Medulla oblongata (tissue), 1 donor: Measurements from ENCODE around the gene AJAP1.
"Not testable (repeated sequence)": the region's sequence is repeated elsewhere in the genome, so short reads cannot be mapped to it uniquely, and the experiment has no call there.

ENCODE experiments used
- DNase-seq: peaks from one replicate; pipeline ENCODE4 v3.0.0-alpha.2; 2015; ENCODE audit errors: extremely low spot score

AJAP1 gene

DNA sequence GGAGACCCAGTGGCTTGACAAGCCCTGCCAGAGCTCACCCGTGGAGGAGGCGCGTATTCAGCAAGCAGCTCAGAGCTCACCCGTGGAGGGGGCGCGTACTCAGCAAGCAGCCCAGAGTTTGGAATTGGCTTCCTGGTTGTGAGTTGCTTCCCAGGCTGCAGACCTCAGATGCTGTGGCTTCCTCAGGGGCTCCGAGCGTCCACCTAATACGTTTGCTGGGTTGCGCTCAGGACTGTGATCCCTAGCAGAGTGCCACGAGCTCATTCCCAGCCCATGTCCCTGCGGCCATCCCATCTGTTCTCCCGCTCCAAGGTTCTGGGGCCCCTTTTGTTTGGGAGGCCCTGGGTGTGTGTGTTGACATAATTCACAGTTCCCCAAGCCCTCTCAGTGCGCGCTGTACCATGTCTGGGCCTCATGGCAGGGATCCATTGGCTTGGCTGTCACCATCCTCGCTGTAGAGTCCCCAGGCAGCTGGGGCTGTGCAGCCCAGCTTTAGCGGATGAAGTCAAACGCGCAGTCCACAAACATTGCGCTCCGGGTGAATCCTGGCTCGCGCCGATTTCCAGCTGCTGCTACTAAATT, 3.6 kb downstream of the AJAP1 start:
- peak; percentile 60 for DNase-seq

DNA sequence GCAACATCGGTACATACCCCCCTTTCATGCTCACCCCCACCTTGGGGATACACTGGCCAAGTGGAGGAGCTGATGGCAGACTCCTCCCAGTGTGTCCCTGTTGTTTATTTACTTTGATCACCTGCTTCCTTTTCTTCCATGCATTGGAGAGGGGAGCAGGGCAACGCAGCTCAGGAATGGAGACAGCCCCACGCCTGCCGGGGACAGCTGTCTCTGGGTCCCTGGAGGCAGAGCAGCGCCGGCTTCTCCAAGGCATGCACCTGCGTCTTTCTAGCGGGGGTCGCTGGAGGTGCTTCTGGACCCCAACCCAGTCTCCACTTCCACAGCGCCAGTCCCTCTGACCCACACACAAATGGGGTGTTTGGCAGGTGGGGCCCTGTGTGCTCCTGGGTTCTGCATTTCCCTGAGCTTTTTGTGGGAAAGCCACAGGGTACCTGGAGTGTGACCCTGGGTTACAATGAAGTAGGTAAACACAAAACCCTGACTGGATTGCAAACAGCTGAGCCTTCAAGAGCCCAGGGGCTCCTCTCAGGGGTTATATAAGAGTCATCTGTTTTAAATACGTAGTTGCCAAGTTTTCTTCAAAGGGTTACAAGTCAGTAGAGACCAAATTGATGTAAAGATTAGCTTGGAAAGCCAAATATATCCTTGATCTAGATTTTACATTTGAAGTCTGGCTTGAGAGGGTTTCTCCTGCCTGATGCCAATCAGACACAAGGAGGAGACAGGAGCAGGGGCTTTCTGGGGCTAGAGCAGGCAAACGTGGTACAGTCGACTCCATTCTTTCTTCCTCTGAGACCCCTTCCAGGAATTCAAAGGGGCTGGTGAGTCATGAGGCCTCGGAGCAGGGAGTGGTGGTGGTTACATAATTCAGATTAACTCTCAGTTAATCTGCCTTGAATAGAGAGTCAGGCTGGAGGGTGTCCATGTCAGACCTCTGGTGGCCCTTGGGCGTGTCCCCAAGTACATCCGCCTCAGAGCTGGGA, 4.5 kb downstream of the AJAP1 start:
- no peak for DNase-seq

DNA sequence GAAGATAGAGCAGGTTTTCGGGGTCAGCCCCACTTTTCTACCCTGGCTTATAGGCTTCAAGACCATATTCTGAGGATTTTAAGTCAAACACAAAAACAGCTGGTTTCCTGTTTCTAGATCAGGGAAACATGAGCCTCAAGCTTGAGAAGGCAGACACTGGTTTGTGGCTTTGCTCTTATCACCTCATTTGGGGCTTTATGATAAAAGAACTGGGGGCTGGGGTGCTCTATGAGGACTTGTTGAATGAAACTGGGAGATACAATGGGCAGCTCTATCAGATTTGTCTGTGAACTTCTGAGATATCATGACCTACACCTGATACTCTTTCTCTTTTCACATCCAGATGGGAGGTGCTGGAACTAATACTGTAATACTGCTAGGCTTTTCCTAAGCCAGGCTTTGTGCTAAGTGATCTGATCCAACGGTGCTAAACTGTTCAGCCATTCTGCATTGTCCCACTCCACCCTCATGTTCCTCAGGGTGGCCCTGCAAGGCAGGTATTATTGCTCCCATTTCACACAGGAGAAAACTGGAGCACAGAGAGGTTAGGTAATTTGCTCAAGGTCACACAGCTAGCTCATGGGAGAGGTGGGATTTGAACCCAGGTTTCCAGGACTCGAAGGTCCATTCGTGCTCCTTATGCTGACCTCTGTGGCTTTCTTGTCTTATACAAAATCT, 6.6 kb downstream of the AJAP1 start:
- DNase-seq = no peak

DNA sequence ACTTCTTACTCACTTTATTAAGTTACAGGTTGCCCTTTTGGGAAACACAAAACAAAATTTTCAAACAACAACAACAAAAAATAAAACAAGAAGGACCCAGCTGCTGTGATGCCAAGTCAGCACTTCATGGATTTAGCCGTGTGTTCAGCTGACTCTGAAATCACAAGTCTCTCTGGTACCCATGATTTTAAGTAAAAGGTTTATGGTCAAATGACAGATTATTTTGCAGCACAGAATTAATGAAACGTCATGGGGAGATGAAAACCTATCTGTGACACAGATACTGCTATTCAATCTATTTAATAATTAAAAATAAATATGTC, 7.1 kb downstream of the AJAP1 start:
- DNase-seq = no peak

DNA sequence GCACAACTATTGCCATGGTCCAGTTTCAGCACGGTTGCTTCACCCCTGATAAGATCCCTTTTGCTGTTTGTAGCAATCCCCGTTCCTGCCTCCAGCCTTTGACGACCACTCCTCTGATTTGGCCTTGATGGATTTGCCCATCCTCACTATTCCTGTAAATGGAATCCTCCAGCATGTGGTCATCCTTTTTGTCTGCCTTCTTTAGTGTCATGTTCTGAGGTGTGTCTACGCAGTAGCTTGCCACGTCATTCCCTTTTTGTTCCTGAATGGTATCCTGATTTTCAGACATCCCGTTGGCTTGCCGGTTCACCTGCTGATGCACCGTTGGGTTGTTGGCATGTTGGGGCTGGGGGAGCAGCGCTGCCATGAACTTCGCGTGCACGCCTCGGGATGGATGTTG, 7.8 kb downstream of the AJAP1 start:
- DNase-seq = no peak

DNA sequence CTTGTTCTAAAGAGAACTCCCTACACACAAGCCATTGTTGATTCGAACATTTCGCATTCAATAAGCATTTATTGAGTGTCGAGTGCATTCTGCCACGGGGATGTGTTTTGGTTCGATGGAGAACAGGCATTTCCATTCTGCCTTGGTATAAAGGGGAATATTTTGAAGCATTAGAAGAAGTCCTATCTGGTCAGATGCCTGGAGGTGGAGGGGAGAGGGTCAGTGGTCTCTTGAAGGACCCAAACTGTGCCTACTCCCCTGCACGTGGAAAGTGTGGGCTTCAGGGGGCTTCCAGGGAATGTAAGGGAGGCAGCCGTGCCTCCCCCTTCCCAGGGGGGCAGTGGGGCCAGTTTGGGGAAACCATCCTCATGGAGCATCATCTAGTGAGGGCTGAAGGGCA, 8.3 kb downstream of the AJAP1 start:
- DNase-seq = no peak

DNA sequence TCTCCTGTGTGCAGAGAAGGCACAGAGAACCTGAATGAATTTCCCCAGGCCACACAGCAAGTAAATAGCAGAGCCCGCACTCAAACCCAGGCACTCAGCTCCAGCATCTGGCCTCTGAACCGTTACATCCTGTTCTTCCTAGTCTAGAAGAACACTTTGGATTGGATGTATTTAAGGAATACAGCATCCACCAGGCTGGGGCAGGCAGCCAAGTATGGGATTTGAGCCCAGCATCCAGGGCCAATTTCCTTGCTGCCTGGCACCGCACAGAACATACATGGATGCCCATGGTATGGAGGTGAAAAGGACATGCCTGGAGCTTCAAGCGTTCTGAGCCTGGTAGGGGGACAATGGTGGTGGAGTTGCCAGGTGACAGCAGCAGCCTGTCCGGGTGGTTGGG, 9.7 kb downstream of the AJAP1 start:
- DNase-seq = no peak

DNA sequence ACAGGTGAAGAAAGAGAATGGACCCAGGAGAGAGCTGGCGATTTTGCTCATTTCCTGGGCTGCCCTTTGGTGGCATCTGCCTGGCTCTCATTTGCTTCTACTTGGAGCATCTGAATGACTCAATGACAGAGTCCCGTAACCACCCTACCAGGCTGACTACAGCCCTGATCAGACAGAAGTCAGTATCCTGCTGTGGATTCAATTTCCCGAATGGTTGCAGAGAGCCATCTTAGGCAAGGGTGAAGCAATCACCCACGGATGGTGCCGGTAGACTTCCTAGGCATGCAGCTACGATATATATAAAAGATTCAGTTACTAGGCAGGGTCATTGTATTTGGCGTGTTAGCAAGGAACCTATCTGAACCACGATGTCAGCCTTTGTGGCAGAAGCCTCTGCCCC, 10.2 kb downstream of the AJAP1 start:
- no peak for DNase-seq

DNA sequence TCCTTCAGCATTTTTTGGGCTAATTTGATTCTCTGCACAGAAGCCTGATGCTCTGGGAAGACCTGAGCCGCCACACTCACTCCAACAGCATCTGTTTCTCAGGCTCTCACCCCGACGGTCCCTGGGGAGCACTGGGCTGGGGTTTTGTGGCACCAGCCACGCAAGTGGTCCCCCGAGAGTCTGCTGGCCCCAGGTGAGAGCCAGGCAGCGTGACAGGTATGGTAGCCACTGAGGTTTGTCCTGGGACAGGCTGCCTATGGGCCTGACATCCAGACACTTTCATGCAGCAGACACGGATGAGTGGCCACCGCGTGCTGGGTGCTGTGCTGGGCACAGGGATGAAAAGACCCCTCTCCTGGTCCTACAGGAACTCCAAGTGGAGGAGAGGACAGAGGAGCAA, 11.0 kb downstream of the AJAP1 start:
- no peak for DNase-seq

DNA sequence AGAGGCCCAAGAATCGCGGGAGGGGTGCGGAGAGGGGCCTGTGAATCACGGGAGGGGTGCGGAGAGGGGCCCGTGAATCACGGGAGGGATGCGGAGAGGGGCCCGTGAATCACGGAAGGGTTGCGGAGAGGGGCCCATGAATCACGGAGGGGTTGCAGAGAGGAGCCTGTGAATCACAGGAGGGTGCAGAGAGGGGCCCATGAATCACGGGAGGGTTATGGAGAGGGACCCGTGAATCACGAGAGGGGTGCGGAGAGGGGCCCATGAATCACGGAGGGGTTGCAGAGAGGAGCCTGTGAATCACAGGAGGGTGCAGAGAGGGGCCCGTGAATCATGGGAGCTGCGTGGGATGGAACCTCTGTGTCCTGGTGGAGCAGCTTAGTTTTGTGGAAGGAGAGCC, 12.3 kb downstream of the AJAP1 start:
- not testable (repeated sequence) for DNase-seq

DNA sequence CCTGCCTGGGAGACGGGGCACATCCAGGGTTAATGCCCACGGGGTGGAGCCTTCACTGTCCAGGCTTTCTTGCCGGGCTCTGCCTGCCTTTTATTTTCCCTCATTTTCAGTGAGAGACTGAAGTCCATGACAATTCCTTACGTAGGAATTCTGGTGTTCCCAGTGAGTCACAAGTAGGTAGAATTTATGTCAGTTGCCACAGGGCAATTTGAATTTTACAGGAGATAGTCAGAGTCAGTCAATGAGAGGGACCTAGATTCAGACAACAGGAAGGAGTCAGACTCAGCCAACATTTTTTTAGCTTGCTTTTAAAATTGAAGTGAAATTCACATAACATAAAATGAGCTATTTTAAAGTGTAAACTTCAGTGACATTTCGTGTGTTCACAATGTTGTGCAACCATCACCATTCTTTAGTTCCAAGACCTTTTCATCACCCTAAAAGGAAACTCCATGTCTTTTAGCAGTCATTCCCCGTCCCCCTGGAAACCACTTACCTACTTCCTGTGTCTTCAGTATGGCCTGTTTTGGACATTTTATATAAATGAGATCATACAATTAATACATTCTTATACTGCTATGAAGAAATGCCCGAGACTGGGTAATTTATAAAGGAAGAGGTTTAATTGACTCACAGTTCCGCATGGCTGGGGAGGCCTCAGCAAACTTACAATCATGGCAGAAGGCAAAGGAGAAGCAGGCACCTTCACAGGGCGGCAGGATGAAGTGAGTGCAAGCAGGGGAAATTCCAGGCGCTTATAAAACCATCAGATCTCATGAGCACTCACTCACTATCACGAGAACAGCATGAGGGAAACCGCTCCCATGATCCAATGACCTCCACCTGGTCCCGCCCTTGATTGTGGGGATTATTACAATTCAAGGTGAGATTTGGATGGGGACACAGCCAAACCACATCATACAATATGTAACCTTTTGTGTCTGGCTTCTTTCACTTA, 14.6 kb downstream of the AJAP1 start:
- no peak for DNase-seq

DNA sequence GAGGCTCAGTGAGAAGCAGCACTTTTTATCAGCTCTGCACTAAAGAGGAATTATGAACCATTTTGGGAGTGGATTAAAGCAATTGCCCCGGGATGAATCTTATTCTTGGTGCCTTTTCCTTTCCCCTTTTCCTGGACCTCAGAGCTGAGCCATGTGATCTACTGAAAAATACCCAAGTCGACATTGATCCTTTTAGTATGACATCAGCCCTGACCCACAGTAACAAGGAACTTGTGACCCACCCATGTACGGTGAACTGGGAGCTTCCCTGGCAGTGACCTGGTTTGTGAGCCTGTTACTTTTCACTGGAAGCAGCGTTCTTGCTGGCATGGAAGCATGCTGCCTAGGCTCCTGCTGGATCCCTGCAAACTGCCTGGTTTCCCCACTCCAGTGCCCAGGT, 15.9 kb downstream of the AJAP1 start:
- DNase-seq = no peak

DNA sequence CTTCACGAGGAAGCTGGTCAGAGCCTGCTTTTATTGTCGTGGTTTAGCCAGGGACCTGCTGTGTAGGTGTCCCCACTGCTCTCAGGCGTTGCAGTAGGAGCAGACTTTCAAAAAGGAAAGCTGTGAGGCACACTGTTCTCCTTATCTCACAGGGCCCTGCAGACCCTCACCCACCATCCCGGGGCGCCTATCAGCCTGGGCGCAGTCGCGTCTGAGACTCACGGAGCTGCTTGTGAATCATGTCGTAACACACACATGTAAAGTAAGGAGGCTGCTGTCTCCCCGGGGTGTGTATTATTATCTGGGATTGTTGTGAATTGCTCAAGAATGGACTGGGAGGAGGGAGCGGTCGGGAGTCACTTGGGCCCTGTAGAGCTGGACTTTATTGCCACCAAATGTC, 17.4 kb downstream of the AJAP1 start:
- no peak for DNase-seq

DNA sequence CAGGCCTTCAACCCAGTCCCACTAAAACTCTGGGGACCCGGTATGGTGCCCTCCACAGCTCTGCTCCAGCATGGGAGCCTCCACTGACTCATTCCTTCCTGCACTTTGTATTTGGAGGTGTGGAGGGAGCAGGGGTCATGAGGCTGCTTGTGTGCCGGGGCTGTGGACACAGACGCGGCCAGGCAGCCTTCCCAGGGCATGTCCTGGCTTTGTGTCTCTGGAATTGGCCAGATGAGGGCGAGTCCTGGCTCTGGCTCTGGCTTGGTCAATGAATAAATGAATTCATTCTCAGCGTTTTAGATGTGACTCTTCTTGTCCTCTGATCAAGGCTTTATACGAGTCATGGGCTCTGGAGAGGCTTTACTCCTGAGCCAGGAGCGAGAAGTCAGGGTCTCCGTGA, 19.1 kb downstream of the AJAP1 start:
- peak; percentile 72 for DNase-seq

DNA sequence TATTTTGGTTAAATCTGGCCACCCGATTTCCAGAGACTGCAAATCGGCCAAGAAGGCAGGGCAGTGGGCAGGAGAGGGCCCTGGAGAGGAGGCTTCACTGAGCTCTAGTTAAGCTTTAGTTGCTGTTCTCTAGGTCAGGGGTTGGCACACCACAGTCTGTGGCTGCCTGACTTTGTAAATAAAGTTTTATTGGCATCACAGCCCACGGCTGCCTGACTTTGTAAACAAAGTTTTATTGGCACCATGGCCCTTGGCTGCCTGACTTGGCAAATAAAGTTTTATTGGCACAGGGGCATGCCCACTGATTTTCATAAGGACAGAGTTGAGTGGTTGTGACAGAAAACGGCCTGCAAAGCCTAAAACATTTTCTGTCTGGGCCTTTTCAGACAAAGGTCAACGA, 19.7 kb downstream of the AJAP1 start:
- no peak for DNase-seq

DNA sequence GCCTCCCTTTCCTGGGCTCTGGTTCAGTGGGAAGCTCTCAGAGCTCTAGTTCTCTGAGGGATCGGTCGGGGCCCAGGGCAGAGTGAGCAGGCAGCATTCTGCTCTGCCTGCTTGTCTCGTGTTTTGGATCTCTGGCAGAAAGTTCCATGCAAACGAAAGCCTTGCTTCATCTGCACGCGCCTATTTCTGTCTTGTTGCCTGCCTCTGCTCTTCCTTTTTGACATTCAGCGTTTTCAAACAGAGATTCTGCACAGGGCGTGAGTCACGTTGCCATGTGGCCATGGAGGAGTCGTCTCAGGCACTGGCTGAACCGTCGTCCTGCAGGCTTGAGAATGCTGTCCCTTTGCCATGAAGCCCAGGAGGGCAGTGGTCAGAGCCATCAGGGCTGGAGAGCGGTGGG, 20.3 kb downstream of the AJAP1 start:
- DNase-seq = no peak

DNA sequence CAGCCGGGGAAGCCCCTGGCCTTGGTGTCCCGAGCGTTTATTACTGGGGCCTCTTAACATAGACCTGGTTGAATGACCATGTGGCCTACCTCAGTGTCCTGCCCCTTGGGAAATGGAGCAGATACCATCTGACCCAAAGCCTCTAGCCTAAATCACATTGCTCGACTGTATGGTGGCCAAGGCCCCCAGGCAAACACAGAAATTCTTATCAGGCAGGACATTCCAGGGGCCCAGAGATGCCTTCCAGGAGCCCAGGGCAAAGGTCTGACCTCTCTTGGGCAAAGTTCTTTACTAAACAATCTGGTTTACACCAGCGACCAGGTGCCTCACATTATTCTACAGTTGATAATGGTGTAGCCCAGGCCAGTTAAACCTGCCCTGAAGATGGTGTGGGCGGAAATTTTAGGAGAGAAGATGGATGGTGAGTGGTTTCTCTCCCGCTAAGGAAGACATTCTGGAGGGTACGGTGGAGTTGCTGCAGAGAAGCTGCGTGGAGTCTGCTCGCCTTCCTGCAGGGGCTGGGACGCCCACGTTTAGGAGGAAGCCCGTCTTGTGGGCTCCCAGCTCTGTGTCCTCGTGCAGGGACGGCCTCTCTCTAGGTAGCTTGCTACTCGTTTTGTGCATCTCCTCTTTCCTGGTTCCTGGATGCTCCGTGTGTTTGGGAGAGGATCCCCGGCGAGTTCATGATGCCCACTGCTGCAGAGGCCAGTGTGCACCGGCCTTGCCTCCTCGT, 21.2 kb downstream of the AJAP1 start:
- no peak for DNase-seq

DNA sequence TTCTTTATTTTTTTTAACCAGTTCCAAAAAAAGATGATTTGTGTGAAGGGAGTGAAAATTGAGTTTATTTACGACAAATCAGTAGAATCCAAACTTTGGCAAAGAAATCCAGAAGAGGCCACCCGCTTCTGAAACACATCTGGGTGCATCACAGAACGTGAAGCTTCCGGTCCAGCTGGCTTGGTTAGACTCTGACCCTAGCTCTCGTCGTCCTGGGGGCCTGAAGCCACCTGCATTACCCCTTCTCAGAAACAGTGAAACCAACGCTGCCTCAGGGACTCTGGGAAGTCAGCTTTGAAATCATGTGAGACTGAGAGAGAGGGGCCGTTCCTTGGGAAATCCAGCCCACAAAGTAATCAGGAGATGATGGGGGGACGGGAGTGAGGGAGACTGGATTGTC, 21.8 kb downstream of the AJAP1 start:
- no peak for DNase-seq

DNA sequence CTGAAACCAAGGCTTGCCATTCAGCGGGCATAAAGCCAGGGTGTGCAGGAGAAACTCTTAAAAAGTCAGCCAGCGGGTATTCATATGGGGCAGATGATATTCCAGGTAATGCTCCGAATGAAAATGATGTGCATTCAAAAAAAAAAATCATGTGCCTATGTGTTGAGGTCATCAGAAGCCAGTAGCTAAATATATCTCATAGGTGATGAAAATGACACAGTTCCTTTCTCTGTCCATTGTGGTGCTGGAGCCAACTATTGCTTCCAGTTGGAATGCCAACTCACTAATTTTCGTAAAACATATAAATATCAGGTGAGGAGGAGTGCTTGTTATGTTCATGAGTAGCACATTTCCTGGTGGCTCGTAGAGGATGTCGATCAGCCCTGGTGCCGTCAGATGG, 23.2 kb downstream of the AJAP1 start:
- no peak for DNase-seq

DNA sequence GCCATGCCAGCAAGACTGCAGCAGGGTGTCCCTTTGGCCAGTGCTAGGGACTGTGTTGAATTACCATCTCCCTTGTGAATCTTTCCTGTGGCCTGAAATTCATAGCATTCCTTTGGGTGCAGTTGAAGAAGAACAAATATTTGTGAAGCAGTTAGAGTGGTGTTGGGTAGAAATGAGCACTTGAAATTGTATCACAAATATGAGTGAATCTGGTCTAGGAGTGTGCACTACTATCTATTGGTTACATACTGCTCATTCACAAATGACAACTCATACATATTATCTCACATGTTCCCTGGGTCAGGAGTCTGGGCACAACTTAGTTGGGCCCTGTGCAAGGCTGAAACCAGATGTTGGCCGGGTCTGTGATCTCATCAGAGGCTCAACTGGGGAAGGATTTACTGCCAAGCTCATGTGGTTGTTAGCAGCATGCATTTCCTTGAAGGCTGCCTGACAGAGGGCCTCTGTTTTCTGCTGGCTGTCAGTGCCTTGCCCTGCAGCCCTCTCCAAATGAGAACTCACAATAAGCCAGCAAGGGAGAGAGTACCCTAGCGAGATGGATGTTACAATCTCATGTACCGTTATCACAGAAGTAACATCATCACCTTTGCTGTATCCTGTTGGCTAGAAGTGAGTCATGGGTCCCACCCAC, 23.8 kb downstream of the AJAP1 start:
- DNase-seq = no peak

DNA sequence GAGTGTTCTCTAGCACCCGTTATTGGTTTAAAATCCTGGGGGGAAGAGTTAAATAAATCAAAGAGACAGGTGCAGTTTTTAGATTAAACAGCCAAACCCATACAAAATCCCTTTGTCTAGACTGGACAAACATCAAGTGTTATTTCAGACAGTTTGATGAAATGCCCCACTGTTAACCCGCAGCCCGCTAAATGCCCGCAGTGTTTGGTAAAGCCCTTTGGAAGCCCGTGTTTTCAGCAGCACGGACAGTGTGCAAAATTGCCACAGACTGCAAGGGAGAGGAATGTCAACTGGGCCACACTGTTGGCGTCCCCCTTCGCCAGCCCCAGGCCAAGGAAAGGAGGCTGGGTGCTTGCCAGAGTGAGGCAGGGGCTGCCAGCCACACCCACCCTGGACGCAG, 26.6 kb downstream of the AJAP1 start:
- peak; percentile 95 for DNase-seq
